Measurements from ENCODE around the gene NABP1.

Gene NABP1

GRCh38 chr2:191686066-191686465 lies 8.1 kb downstream of the NABP1 start:
- DNase-seq: no peak

- DNase-seq: no peak
Observed at GRCh38 chr2:191686729-191687128, 8.8 kb downstream of the NABP1 start.

- DNase-seq: no peak
Observed at GRCh38 chr2:191687867-191688266, 9.9 kb downstream of the NABP1 start.

GRCh38 chr2:191688934-191689695 lies 11.2 kb downstream of the NABP1 start:
- DNase-seq: no peak

- no peak for DNase-seq
Observed at GRCh38 chr2:191690327-191690726, 12.4 kb downstream of the NABP1 start.

- no peak for DNase-seq
Observed at GRCh38 chr2:191691016-191691735, 13.2 kb downstream of the NABP1 start.

GRCh38 chr2:191691898-191692297 lies 14.0 kb downstream of the NABP1 start:
- DNase-seq: no peak

GRCh38 chr2:191692502-191693115 lies 14.7 kb downstream of the NABP1 start:
- DNase-seq: no peak

GRCh38 chr2:191693166-191693565 lies 15.2 kb downstream of the NABP1 start:
- no peak for DNase-seq

GRCh38 chr2:191693778-191694177 lies 15.8 kb downstream of the NABP1 start:
- DNase-seq: no peak

GRCh38 chr2:191696001-191696400 lies 18.1 kb downstream of the NABP1 start:
- DNase-seq: no peak

GRCh38 chr2:191696966-191697365 lies 19.0 kb downstream of the NABP1 start:
- no peak for DNase-seq

GRCh38 chr2:191697870-191698269 lies 19.9 kb downstream of the NABP1 start:
- DNase-seq: no peak

GRCh38 chr2:191699341-191699945 lies 21.5 kb downstream of the NABP1 start:
- no peak for DNase-seq

- DNase-seq: no peak
Observed at GRCh38 chr2:191701029-191701428, 23.1 kb downstream of the NABP1 start.

GRCh38 chr2:191701696-191702095 lies 23.8 kb downstream of the NABP1 start:
- no peak for DNase-seq

GRCh38 chr2:191703079-191703725 lies 25.3 kb downstream of the NABP1 start:
- DNase-seq: no peak

GRCh38 chr2:191705084-191705483 lies 27.1 kb downstream of the NABP1 start:
- no peak for DNase-seq

- DNase-seq: no peak
Observed at GRCh38 chr2:191705701-191706100, 27.8 kb downstream of the NABP1 start.

GRCh38 chr2:191706791-191707190 lies 28.9 kb downstream of the NABP1 start:
- no peak for DNase-seq

GRCh38 chr2:191707542-191707941 lies 29.6 kb downstream of the NABP1 start:
- no peak for DNase-seq

- no peak for DNase-seq
Observed at GRCh38 chr2:191710411-191710900, 32.5 kb downstream of the NABP1 start.

- DNase-seq: no peak
Observed at GRCh38 chr2:191711621-191712020, 33.7 kb downstream of the NABP1 start.
